K562 (cell line): ENCODE measurements around the gene ZER1. TPM values are rescaled to one million over a fixed set of nuclear protein-coding genes. Genes with fewer than 3 reads are reported as not detected.

ENCODE experiments used
- GABPB1 ChIP-seq: sonication (generic); formaldehyde crosslinking; IDR thresholded peaks from 2 replicates; pipeline ENCODE4 v1.8.0; 2022; ENCODE audit warnings: mild to moderate bottlenecking, missing genetic modification reagents
- HNRNPK ChIP-seq: fragments of 200-400 bp; formaldehyde crosslinking; IDR thresholded peaks from one replicate; pipeline ENCODE4 v1.6.1; 2018; ENCODE audit warnings: mild to moderate bottlenecking, low read depth, low read length; ENCODE audit not compliant: poor library complexity, severe bottlenecking
- L3MBTL2 ChIP-seq: fragments of 450-650 bp; IDR thresholded peaks from 2 replicates; pipeline ENCODE4 v1.6.1; 2016; ENCODE audit warnings: mild to moderate bottlenecking, moderate library complexity
- PHF8 ChIP-seq: fragments of 200-600 bp; sonication (generic); IDR thresholded peaks from 2 replicates; pipeline ENCODE4 v1.6.1; 2012; ENCODE audit warnings: mixed run types, mild to moderate bottlenecking, inconsistent platforms, low read length, moderate library complexity, borderline replicate concordance
- RBBP5 ChIP-seq: fragments of 200-600 bp; sonication (generic); IDR thresholded peaks from 2 replicates; pipeline ENCODE4 v1.6.1; 2012; ENCODE audit warnings: borderline replicate concordance, mild to moderate bottlenecking, low read length, control low read depth, inconsistent platforms; ENCODE audit not compliant: insufficient read depth, poor library complexity, severe bottlenecking
- RCOR1 ChIP-seq, 2 experiments: IDR thresholded peaks; 2 replicates each; pipeline ENCODE4 v1.6.1; 2012; ENCODE audit warnings: low read depth in 2 of 2, low read length in 2 of 2, borderline replicate concordance in 1 of 2, improper control_type of control experiment in 1 of 2
- ZNF239 ChIP-seq: fragments of 250-450 bp; sonication (Bioruptor Pico); IDR thresholded peaks from 2 replicates; pipeline ENCODE4 v1.4.0; 2020; ENCODE audit warnings: mild to moderate bottlenecking
- ZNF584 ChIP-seq: fragments of 200-800 bp; sonication (Bioruptor generic); IDR thresholded peaks from 2 replicates; pipeline ENCODE4 v1.6.1; 2016; ENCODE audit warnings: low read depth, mild to moderate bottlenecking, missing genetic modification characterization, missing compliant biosample characterization
- ZNF707 ChIP-seq: fragments of 250-450 bp; sonication (Bioruptor Pico); conservative IDR thresholded peaks from 2 replicates; pipeline ENCODE4 v1.8.0; 2022; ENCODE audit warnings: inconsistent platforms, mild to moderate bottlenecking, moderate library complexity
- polyA plus RNA-seq, 8 experiments: library from polyadenylated mRNA; depleted of rRNA in 4 of 8; stranded (reverse) in 5 of 8; unstranded in 3 of 8; fragments of >200 nt; fragmentation: Nextera tagmentation in 2 of 8; fragmentation: Illumina TruSeq in 1 of 8; extraction: Ambion mirVana in 2 of 8; extraction: Trizol in 1 of 8; gene quantifications; 2 replicates each; pipeline versions ENCODE4 v1.2.1 to v1.2.3, GENCODE V29; 2011 to 2014; ENCODE audit warnings: inconsistent platforms in 1 of 8, missing spikeins in 1 of 8
- total RNA-seq, 7 experiments: library from RNA; depleted of rRNA in 6 of 7; stranded (reverse); fragments of >200 nt in 6 of 7; fragmentation: Illumina TruSeq in 2 of 7; extraction: Trizol in 2 of 7; gene quantifications; 2 replicates each; pipeline versions ENCODE4 v1.2.1 to v1.2.3, GENCODE V29; 2011 to 2021; ENCODE audit warnings: low replicate concordance in 1 of 7
- TF ChIP-seq, protein P1 (sequence below): fragments of 450-650 bp; conservative IDR thresholded peaks from 2 replicates; pipeline ENCODE4 v1.6.1; 2016; ENCODE audit warnings: missing genetic modification characterization, low read depth, mild to moderate bottlenecking, control low read depth, missing compliant biosample characterization
- TF ChIP-seq, protein P2 (sequence below), 2 experiments: fragments of 450-650 bp in 1 of 2; sonication (generic) in 1 of 2; formaldehyde crosslinking in 1 of 2; IDR thresholded peaks; 2 replicates each; pipeline versions ENCODE4 v1.7.1 to v1.9.0; 2016 to 2022; ENCODE audit warnings: inconsistent platforms in 1 of 2, mild to moderate bottlenecking in 1 of 2, missing genetic modification reagents in 1 of 2

Gene ZER1
- total and polyA plus RNA-seq, 9 of the 15 experiments (the other 6 are each of a cell fraction or from before 2014, with no cell fraction given): 0.07 to 10.7 (median 6.2) TPM

DNA sequence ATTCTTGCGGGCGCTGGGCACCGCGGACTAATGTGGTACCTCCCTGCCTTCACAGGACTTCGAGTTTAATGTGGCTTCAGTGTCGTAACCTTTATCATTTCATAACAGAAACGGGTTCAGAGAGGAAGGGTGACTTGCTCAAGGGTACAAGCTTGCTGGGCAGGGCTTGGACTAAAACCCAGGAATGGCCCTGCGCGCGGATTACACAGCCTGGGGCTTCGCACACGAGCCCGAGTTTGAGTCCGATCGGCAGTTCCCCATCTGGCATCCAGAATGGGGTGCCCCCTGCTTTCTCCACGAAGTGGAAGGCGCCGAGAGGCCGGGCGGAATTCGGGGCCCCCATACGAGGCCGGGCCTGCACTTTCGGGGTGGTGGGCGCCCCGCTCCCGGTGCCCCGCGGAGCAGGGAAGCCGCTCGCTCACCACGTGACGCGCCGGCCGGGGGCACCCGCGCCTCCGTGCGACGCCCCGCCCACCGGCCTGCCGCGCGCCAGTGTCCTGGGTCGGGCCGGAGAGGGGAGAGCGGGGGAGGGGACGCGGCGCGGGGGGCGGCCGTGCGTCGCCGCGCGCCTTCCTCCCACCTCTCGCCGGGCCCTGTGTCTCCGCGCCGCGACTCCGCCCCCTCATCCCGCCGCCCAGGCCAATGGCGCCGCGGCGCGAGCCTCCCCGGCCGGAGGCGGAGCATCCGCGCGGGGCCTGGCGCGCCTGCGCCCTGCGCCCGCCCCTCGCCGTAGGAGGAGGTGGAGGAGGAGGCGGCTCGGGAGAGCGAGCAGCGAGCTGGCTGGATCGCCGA, 83.0 kb downstream of the ZER1 start, which contains the start of gene SET (continued):
- peak; percentile 99 for TF ChIP-seq L3MBTL2
- TF ChIP-seq RBBP5: peak; percentile 50
- no peak for TF ChIP-seq HNRNPK
- peak in 1 of 2 experiments; percentile 14; a peak in 1 of 4 replicates for TF ChIP-seq RCOR1 (IDR thresholded peaks at IDR 0.05; ENCODE audit: borderline replicate concordance in 1 of 2, low read depth in 2 of 2, low read length in 2 of 2)
- peak; percentile 76 for TF ChIP-seq GABPB1 (CRISPR knock-in tag)
- peak; percentile 77 for TF ChIP-seq ZNF239 (CRISPR knock-in tag)
- TF ChIP-seq ZNF584: peak; percentile 91; the same call in 1 of the 2 replicates
- TF ChIP-seq, protein P1, sequence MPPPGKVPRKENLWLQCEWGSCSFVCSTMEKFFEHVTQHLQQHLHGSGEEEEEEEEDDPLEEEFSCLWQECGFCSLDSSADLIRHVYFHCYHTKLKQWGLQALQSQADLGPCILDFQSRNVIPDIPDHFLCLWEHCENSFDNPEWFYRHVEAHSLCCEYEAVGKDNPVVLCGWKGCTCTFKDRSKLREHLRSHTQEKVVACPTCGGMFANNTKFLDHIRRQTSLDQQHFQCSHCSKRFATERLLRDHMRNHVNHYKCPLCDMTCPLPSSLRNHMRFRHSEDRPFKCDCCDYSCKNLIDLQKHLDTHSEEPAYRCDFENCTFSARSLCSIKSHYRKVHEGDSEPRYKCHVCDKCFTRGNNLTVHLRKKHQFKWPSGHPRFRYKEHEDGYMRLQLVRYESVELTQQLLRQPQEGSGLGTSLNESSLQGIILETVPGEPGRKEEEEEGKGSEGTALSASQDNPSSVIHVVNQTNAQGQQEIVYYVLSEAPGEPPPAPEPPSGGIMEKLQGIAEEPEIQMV (tag): 0 out of 2 replicates have a peak, but pooled peaks have one; percentile 56
- TF ChIP-seq PHF8: peak; percentile 77
- TF ChIP-seq ZNF707 (CRISPR knock-in tag): peak; percentile 58; the same call in 1 of the 2 replicates
- TF ChIP-seq, protein P2, sequence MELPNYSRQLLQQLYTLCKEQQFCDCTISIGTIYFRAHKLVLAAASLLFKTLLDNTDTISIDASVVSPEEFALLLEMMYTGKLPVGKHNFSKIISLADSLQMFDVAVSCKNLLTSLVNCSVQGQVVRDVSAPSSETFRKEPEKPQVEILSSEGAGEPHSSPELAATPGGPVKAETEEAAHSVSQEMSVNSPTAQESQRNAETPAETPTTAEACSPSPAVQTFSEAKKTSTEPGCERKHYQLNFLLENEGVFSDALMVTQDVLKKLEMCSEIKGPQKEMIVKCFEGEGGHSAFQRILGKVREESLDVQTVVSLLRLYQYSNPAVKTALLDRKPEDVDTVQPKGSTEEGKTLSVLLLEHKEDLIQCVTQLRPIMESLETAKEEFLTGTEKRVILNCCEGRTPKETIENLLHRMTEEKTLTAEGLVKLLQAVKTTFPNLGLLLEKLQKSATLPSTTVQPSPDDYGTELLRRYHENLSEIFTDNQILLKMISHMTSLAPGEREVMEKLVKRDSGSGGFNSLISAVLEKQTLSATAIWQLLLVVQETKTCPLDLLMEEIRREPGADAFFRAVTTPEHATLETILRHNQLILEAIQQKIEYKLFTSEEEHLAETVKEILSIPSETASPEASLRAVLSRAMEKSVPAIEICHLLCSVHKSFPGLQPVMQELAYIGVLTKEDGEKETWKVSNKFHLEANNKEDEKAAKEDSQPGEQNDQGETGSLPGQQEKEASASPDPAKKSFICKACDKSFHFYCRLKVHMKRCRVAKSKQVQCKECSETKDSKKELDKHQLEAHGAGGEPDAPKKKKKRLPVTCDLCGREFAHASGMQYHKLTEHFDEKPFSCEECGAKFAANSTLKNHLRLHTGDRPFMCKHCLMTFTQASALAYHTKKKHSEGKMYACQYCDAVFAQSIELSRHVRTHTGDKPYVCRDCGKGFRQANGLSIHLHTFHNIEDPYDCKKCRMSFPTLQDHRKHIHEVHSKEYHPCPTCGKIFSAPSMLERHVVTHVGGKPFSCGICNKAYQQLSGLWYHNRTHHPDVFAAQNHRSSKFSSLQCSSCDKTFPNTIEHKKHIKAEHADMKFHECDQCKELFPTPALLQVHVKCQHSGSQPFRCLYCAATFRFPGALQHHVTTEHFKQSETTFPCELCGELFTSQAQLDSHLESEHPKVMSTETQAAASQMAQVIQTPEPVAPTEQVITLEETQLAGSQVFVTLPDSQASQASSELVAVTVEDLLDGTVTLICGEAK (IDR thresholded peaks at IDR 0.05): peak; percentile 56; the same call in 1 of the 2 replicates
- TF ChIP-seq, protein P2 (CRISPR knock-in tag; IDR thresholded peaks at IDR 0.05): no peak
